ENCODE measurements around the gene SVOPL. TPM values are rescaled to one million over a fixed set of nuclear protein-coding genes. Genes with fewer than 3 reads are reported as not detected.
"Not testable (repeated sequence)": the region's sequence is repeated elsewhere in the genome, so short reads cannot be mapped to it uniquely, and the experiment has no call there.

SVOPL gene
- total RNA-seq, 1 donor from 2014 or later: not detected

- DNase-seq (ENCODE audit: low read depth, low spot score): no peak
Measured at GRCh38 chr7:138699661-138700060, 1.5 kb downstream of the SVOPL start.

GRCh38 chr7:138698281-138698680, 2.9 kb downstream of the SVOPL start:
- no peak for DNase-seq (ENCODE audit: low read depth, low spot score)

GRCh38 chr7:138697535-138698182, 3.5 kb downstream of the SVOPL start:
- DNase-seq (ENCODE audit: low read depth, low spot score): no peak

- not testable (repeated sequence) for DNase-seq (ENCODE audit: low read depth, low spot score)
Measured at GRCh38 chr7:138695776-138696175, 5.4 kb downstream of the SVOPL start.

GRCh38 chr7:138695106-138695505, 6.1 kb downstream of the SVOPL start:
- no peak for DNase-seq (ENCODE audit: low read depth, low spot score)

GRCh38 chr7:138691178-138691577, 10.0 kb downstream of the SVOPL start:
- DNase-seq (ENCODE audit: low read depth, low spot score): no peak

- DNase-seq (ENCODE audit: low read depth, low spot score): no peak
Measured at GRCh38 chr7:138690495-138690894, 10.7 kb downstream of the SVOPL start.

GRCh38 chr7:138688037-138688436, 13.1 kb downstream of the SVOPL start:
- not testable (repeated sequence) for DNase-seq (ENCODE audit: low read depth, low spot score)

- no peak for DNase-seq (ENCODE audit: low read depth, low spot score)
Measured at GRCh38 chr7:138684340-138684739, 16.8 kb downstream of the SVOPL start.

GRCh38 chr7:138679793-138680192, 21.4 kb downstream of the SVOPL start:
- DNase-seq (ENCODE audit: low read depth, low spot score): no peak

- DNase-seq (ENCODE audit: low read depth, low spot score): no peak
Measured at GRCh38 chr7:138670594-138670993, 30.6 kb downstream of the SVOPL start.

GRCh38 chr7:138669364-138669763, 31.8 kb downstream of the SVOPL start:
- no peak for DNase-seq (ENCODE audit: low read depth, low spot score)

GRCh38 chr7:138668946-138669345, 32.2 kb downstream of the SVOPL start:
- DNase-seq (ENCODE audit: low read depth, low spot score): no peak

- DNase-seq (ENCODE audit: low read depth, low spot score): no peak
Measured at GRCh38 chr7:138668229-138668596, 32.9 kb downstream of the SVOPL start.

GRCh38 chr7:138667535-138668228, 33.5 kb downstream of the SVOPL start:
- no peak for DNase-seq (ENCODE audit: low read depth, low spot score)

GRCh38 chr7:138666385-138666784, 34.8 kb downstream of the SVOPL start:
- no peak for DNase-seq (ENCODE audit: low read depth, low spot score)

GRCh38 chr7:138665669-138666140, 35.5 kb downstream of the SVOPL start:
- DNase-seq (ENCODE audit: low read depth, low spot score): no peak

GRCh38 chr7:138665249-138665648, 35.9 kb downstream of the SVOPL start:
- DNase-seq (ENCODE audit: low read depth, low spot score): no peak

GRCh38 chr7:138663725-138664710, 37.1 kb downstream of the SVOPL start:
- DNase-seq (ENCODE audit: low read depth, low spot score): no peak

- DNase-seq (ENCODE audit: low read depth, low spot score): no peak
Measured at GRCh38 chr7:138662991-138663320, 38.2 kb downstream of the SVOPL start.

- DNase-seq (ENCODE audit: low read depth, low spot score): no peak
Measured at GRCh38 chr7:138662076-138662990, 38.8 kb downstream of the SVOPL start.

All from pulmonary artery endothelial cell (primary cell).